DND-41 (cell line): ENCODE measurements around the gene FOXP1.

Source experiments
- ATAC-seq: fragments of 200-7000 bp; cut with Tn5 transposase; 3 replicates; pipeline ENCODE4 v1.9.1; 2021; ENCODE audit warnings: low read depth; ENCODE audit not compliant: insufficient read depth
- DNase-seq: peaks from one replicate; pipeline ENCODE4 v3.0.0-alpha.2; 2020
- H2AFZ ChIP-seq: 2 replicates; pipeline ENCODE4 v1.6.0; 2012; ENCODE audit warnings: low read depth, low read length
- H3K27ac ChIP-seq: 2 replicates; pipeline ENCODE4 v1.5.1; 2012; ENCODE audit warnings: low read length, inconsistent platforms
- H3K27me3 ChIP-seq: fragments of 200-600 bp; sonication (generic); 2 replicates; pipeline ENCODE4 v1.6.0; 2012; ENCODE audit warnings: low read length, mild to moderate bottlenecking, inconsistent platforms; ENCODE audit not compliant: insufficient read depth, poor library complexity
- H3K36me3 ChIP-seq: 2 replicates; pipeline ENCODE4 v1.5.1; 2012; ENCODE audit warnings: low read length, inconsistent platforms; ENCODE audit not compliant: insufficient read depth
- H3K4me1 ChIP-seq: 2 replicates; pipeline ENCODE4 v1.5.1; 2012; ENCODE audit warnings: mild to moderate bottlenecking, low read length; ENCODE audit not compliant: insufficient read depth
- H3K4me2 ChIP-seq: 2 replicates; pipeline ENCODE4 v1.6.0; 2012; ENCODE audit warnings: mild to moderate bottlenecking, moderate library complexity, low read length, inconsistent platforms; ENCODE audit not compliant: insufficient read depth
- H3K4me3 ChIP-seq, 2 experiments: fragments of 200-600 bp in 1 of 2; shearing (Covaris generic) in 1 of 2; 2 replicates each; pipeline ENCODE4 v1.5.1; 2012 to 2016; ENCODE audit warnings: inconsistent platforms in 2 of 2, low read length in 2 of 2, mild to moderate bottlenecking in 2 of 2, low read depth in 1 of 2, moderate library complexity in 1 of 2
- H3K79me2 ChIP-seq: 2 replicates; pipeline ENCODE4 v1.6.0; 2012; ENCODE audit warnings: low read length, inconsistent platforms; ENCODE audit not compliant: insufficient read depth
- H3K9ac ChIP-seq: 2 replicates; pipeline ENCODE4 v1.6.0; 2012; ENCODE audit warnings: low read depth, mild to moderate bottlenecking, inconsistent platforms, low read length, moderate library complexity
- H3K9me3 ChIP-seq: 2 replicates; pipeline ENCODE4 v1.5.1; 2012; ENCODE audit warnings: low read length, moderate library complexity, mild to moderate bottlenecking, inconsistent platforms; ENCODE audit not compliant: insufficient read depth, severe bottlenecking
- H4K20me1 ChIP-seq: 2 replicates; pipeline ENCODE4 v1.6.0; 2012; ENCODE audit warnings: low read length; ENCODE audit not compliant: insufficient read depth
- EZH2 ChIP-seq: IDR thresholded peaks from 3 replicates; pipeline ENCODE4 v1.6.1; 2012; ENCODE audit warnings: borderline replicate concordance, low read depth, mild to moderate bottlenecking, moderate library complexity, low read length, inconsistent platforms; ENCODE audit not compliant: severe bottlenecking
- TF ChIP-seq, protein P1 (sequence below): IDR thresholded peaks from 2 replicates; pipeline ENCODE4 v1.5.1; 2012; ENCODE audit warnings: borderline replicate concordance, low read length, moderate library complexity, mild to moderate bottlenecking; ENCODE audit not compliant: poor library complexity, severe bottlenecking; ENCODE audit errors: extremely low read depth

Gene FOXP1

DNA sequence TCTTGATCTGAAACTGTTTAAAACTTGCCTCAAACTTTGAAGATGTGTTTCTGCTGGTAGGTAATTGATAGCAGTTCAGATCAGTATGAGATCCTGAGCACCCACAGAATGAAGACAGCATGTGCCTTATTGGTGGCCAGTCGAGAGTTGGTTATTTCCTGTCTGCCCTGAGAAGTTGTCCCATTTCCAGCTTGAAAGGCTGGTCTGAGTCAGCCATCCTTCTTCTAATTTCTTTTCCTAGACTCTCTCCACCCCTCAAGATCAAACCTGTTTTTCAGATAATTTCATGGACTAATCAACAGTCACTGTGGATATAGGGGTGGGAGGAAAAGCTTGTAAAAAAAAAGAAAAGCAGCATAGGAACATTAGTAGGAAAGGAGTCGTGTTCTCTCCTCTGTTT lies 464.4 kb downstream of the FOXP1 start:
- Histone ChIP-seq H3K9me3 (no peaks in the 10 kb centered on the region), H3K4me1 (no peaks in the 10 kb centered on the region), H3K36me3 (0 out of 2 replicates have a peak, but pooled peaks cover 10% of the 10 kb centered on the region), H3K4me3 (no peak overlapping the region), H4K20me1 (peaks cover 30% of the 10 kb centered on the region), H3K9ac (no peak overlapping the region), H3K27ac (0 out of 2 replicates have a peak overlapping the region, but pooled peaks have one; percentile 8), H3K4me2 (no peak overlapping the region), H3K27me3 (no peaks in the 10 kb centered on the region), H2AFZ (no peak overlapping the region), H3K79me2 (peaks cover 87% of the 10 kb centered on the region)
- no peak for DNase-seq
- TF ChIP-seq, protein P1, sequence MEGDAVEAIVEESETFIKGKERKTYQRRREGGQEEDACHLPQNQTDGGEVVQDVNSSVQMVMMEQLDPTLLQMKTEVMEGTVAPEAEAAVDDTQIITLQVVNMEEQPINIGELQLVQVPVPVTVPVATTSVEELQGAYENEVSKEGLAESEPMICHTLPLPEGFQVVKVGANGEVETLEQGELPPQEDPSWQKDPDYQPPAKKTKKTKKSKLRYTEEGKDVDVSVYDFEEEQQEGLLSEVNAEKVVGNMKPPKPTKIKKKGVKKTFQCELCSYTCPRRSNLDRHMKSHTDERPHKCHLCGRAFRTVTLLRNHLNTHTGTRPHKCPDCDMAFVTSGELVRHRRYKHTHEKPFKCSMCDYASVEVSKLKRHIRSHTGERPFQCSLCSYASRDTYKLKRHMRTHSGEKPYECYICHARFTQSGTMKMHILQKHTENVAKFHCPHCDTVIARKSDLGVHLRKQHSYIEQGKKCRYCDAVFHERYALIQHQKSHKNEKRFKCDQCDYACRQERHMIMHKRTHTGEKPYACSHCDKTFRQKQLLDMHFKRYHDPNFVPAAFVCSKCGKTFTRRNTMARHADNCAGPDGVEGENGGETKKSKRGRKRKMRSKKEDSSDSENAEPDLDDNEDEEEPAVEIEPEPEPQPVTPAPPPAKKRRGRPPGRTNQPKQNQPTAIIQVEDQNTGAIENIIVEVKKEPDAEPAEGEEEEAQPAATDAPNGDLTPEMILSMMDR = no peak
- no peak for TF ChIP-seq EZH2
- ATAC-seq = no peak

DNA sequence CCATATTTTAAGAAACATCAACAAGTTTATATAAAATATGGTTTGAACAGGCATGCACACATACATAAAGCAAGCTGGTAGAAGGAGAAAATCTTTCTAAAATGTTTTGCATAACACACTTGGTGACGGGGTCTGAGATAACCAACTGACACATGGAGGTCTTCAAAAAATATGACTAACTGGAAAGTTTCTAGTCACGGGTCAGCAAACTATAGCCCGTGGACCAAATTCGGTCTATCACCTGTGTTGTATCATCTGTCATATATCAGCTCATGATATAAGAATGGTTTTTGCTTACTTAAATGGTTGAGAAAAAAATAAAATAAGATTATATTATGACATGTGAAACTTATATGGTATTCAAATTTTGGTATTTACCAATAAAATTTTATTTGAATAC lies 465.1 kb downstream of the FOXP1 start:
- 0 out of 2 replicates have a peak, but pooled peaks cover 10% of the 10 kb centered on the region for H3K36me3 ChIP-seq
- H3K9ac ChIP-seq = no peak overlapping the region
- peaks cover 31% of the 10 kb centered on the region for H4K20me1 ChIP-seq
- DNase-seq (no peak), ATAC-seq (no peak)
- no peak overlapping the region for H3K27ac ChIP-seq
- H3K4me2 ChIP-seq = no peak overlapping the region
- H3K4me1 ChIP-seq = no peaks in the 10 kb centered on the region
- H3K9me3 ChIP-seq = no peaks in the 10 kb centered on the region
- no peaks in the 10 kb centered on the region for H3K27me3 ChIP-seq
- H3K79me2 ChIP-seq = peaks cover 86% of the 10 kb centered on the region
- TF ChIP-seq, protein P1 = no peak
- no peak overlapping the region for H2AFZ ChIP-seq
- no peak overlapping the region for H3K4me3 ChIP-seq

DNA sequence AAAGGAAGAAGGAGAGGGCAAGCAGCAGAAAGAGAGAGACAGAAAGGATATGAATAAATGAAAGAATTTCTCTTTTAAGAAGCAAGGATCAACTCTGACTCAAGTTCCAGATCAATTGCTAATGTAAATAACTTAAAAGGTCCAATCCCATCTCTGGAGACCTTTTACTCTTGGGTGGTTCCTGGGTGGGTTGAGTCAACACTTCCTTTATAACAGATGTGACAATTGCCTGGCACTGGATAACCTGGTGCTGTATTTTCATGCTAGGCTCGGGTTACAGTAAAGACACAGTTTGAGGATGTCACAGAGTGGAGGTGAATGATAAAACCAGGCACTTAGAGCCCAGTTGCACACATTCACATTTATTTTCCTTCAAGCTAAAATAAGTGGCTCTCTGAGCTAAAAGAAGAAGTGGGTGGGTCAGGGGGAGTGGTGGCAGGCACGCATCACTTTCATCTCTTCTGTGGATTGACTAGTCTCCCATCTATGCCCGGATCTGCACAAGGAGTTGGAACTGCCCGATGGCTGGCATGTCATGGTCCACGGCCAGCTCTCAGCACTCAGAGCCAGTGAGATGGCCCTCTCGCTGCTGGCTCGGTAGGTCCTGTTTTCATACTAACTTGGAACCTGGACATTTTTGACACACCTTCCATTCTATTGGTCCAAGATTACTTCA lies 465.8 kb downstream of the FOXP1 start:
- no peak for DNase-seq
- Histone ChIP-seq H3K4me2 (no peak overlapping the region), H4K20me1 (peaks cover 24% of the 10 kb centered on the region), H3K9me3 (no peaks in the 10 kb centered on the region), H3K36me3 (peaks cover 15% of the 10 kb centered on the region), H3K4me3 (no peak overlapping the region), H3K4me1 (no peaks in the 10 kb centered on the region), H3K9ac (no peak overlapping the region), H3K27ac (no peak overlapping the region), H2AFZ (no peak overlapping the region), H3K27me3 (no peaks in the 10 kb centered on the region), H3K79me2 (peaks cover 86% of the 10 kb centered on the region)
- 0 out of 3 replicates have a peak, but pooled peaks have one; percentile 40 for ATAC-seq
- TF ChIP-seq, protein P1 = no peak
- TF ChIP-seq EZH2 = no peak

DNA sequence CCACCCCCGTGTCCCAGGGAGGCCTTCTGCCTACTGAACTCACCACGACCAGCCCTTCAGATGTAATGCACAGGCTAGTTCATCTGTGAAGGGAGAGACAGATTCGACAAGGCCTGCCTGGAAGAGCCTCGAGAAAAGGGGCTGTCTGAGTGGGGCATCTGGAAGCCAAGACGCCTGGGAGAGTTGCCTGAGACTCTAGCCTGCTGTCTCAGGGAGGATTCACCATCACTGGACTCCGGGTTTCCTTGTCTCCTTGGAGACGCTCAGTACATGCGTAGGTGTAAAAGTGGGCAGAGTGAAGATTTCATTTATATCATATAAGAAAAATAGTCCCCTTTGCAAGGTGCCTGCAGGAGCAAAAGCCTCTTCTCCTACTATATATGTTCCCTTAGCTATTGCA lies 468.9 kb downstream of the FOXP1 start:
- ATAC-seq (no peak), DNase-seq (no peak)
- H3K27ac ChIP-seq = no peak overlapping the region
- no peak overlapping the region for H2AFZ ChIP-seq
- no peaks in the 10 kb centered on the region for H3K4me1 ChIP-seq
- H3K9ac ChIP-seq = no peak overlapping the region
- peaks cover 63% of the 10 kb centered on the region for H3K79me2 ChIP-seq
- no peaks in the 10 kb centered on the region for H3K9me3 ChIP-seq
- H3K4me3 ChIP-seq = no peak overlapping the region
- no peaks in the 10 kb centered on the region for H3K27me3 ChIP-seq
- H3K36me3 ChIP-seq = peaks cover 39% of the 10 kb centered on the region
- no peak overlapping the region for H3K4me2 ChIP-seq
- TF ChIP-seq, protein P1 = no peak
- TF ChIP-seq EZH2 = no peak
- H4K20me1 ChIP-seq = peaks cover 13% of the 10 kb centered on the region
